Vagina (tissue), 2 donors: Measurements from ENCODE around the gene HIRA. TPM values are rescaled to one million over a fixed set of nuclear protein-coding genes. Genes with fewer than 3 reads are reported as not detected.
"Not testable (repeated sequence)": the region's sequence is repeated elsewhere in the genome, so short reads cannot be mapped to it uniquely, and the experiment has no call there.

ENCODE experiments used
- DNase-seq, 2 donors: peaks; one replicate each; pipeline ENCODE4 v3.0.0-alpha.2; 2017; ENCODE audit errors: extremely low spot score in 2 of 2
- H3K27ac ChIP-seq: fragments of 200-600 bp; sonication (generic); one replicate; pipeline ENCODE4 v1.5.1; 2019
- H3K27me3 ChIP-seq: fragments of 200-600 bp; sonication (generic); one replicate; pipeline ENCODE4 v1.5.1; 2019
- H3K36me3 ChIP-seq, 2 donors: fragments of 200-600 bp; sonication (generic); one replicate each; pipeline ENCODE4 v1.5.1; 2017 to 2019
- H3K4me1 ChIP-seq: fragments of 200-600 bp; sonication (generic); one replicate; pipeline ENCODE4 v1.5.1; 2019
- H3K4me3 ChIP-seq, 2 donors: fragments of 200-600 bp; sonication (generic); 1 replicate in 1 of 2; 2 replicates in 1 of 2; pipeline ENCODE4 v1.5.1; 2016 to 2019
- H3K9me3 ChIP-seq: fragments of 200-600 bp; sonication (generic); one replicate; pipeline ENCODE4 v1.5.1; 2019
- CTCF ChIP-seq, 3 experiments: fragments of 450-650 bp in 2 of 3; fragments of 200-600 bp in 1 of 3; sonication (generic) in 1 of 3; IDR thresholded peaks; one replicate each; pipeline ENCODE4 v1.5.1; 2017 to 2019; ENCODE audit warnings: antibody characterized with exemption in 3 of 3, mild to moderate bottlenecking in 2 of 3, moderate library complexity in 2 of 3
- POLR2A ChIP-seq, 2 donors: fragments of 450-650 bp; IDR thresholded peaks; one replicate each; pipeline ENCODE4 v1.6.1; 2017; ENCODE audit warnings: antibody characterized with exemption in 2 of 2, mild to moderate bottlenecking in 2 of 2, moderate library complexity in 2 of 2
- POLR2AphosphoS5 ChIP-seq, 2 donors: sonication (generic); formaldehyde crosslinking; IDR thresholded peaks; one replicate each; pipeline ENCODE4 v1.9.0; 2017; ENCODE audit warnings: antibody characterized with exemption in 2 of 2, mild to moderate bottlenecking in 2 of 2, low read depth in 1 of 2; ENCODE audit not compliant: insufficient read depth in 1 of 2
- intact Hi-C: fragments of 100-400 bp; cut with DNase I; formaldehyde crosslinking; loops from one replicate; pipeline ENCODE4 v1.15.1; 2023
- total RNA-seq: library from RNA; depleted of rRNA; stranded (reverse); fragments of >200 nt; gene quantifications from one replicate; pipeline ENCODE4 v1.2.3, GENCODE V29; 2016

Gene HIRA
- total RNA-seq, 1 donor from 2014 or later = 13.5 TPM

GRCh38 chr22:19442166-19442565 is 10.6 kb upstream of the HIRA start:
- intact Hi-C loops = no loop called here
- Histone ChIP-seq H3K9me3 (no peaks in the 10 kb centered on the region), H3K4me1 (peaks cover 17% of the 10 kb centered on the region), H3K4me3 (no peak overlapping the region), H3K27ac (no peak overlapping the region), H3K36me3 (peaks cover 0 to 16% of the 10 kb centered on the region in 2 donors), H3K27me3 (no peaks in the 10 kb centered on the region)
- TF ChIP-seq CTCF (IDR thresholded peaks at IDR 0.05) = no peak
- TF ChIP-seq POLR2A (IDR thresholded peaks at IDR 0.05) = no peak
- no peak for TF ChIP-seq POLR2AphosphoS5 (IDR thresholded peaks at IDR 0.05; ENCODE audit: insufficient read depth in 1 of 2, low read depth in 1 of 2)
- no peak for DNase-seq

- intact Hi-C loops = no loop called here
- H3K27me3 ChIP-seq = no peaks in the 10 kb centered on the region
- H3K36me3 ChIP-seq = peaks cover 0 to 28% of the 10 kb centered on the region in 2 donors
These were observed 9.1 kb upstream of the HIRA start for GRCh38 chr22:19440411-19441195.

DNA sequence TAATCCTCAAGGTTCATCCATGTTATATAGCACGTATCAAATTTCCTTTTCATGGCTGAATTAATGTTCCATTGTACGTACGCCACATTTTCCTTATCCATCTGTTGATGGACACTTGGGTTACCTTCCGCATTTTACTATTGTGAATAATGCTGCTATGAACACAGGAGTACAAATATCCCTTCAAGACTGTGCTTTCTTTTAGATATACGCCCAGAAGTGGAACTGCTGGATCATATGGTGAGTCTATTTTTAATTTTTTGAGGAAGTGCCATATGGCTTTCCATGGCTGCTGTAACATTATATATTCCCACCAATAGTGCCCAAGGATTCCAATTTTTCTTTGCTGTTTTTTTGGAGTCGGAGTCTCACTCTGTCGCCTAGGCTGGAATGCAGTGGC is 6.8 kb upstream of the HIRA start:
- peaks cover 0 to 31% of the 10 kb centered on the region in 2 donors for H3K36me3 ChIP-seq

More at GRCh38 chr22:19440411-19441195, 9.1 kb upstream of the HIRA start:
- no peak for DNase-seq
- no peak for TF ChIP-seq CTCF (IDR thresholded peaks at IDR 0.05)
- TF ChIP-seq POLR2AphosphoS5 (IDR thresholded peaks at IDR 0.05; ENCODE audit: insufficient read depth in 1 of 2, low read depth in 1 of 2) = no peak
- TF ChIP-seq POLR2A (IDR thresholded peaks at IDR 0.05) = no peak
- H3K4me3 ChIP-seq = no peak overlapping the region
- peaks cover 3% of the 10 kb centered on the region for H3K4me1 ChIP-seq
- H3K9me3 ChIP-seq = no peaks in the 10 kb centered on the region
- no peak overlapping the region for H3K27ac ChIP-seq

DNA sequence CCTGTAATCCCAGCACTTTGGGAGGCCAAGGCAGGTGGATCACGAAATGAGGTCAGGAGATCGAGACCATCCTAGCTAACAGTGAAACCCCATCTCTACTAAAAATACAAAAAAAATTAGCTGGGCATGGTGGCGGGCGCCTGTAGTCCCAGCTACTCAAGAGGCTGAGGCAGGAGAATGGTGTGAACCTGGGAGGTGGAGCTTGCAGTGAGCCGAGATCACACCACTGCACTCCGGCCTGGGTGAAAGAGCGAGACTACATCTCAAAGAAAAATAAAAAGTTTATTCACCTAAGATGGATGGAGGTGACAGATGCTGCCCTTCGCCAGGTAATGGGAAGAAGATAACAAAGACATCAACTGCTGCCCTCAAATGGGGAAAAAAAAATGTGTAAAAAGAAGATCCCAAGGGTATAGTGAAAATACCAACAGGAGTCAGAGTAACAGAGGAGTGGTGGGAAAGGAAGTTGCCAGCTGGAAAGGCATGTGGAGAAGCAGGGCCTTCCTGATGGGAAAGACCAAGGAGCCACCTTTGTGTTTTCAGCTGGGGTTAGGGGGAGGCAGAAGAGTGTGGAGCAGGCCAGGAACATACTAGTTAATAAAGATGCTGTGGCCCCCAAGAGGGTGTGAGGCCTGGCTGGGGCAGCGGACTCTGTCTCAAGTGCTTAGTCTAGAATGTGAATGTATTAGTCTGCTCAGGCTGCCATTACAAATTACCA is 5.1 kb upstream of the HIRA start:
- H3K9me3 ChIP-seq, H3K27me3 ChIP-seq, H3K4me3 ChIP-seq, H3K27ac ChIP-seq, DNase-seq, H3K4me1 ChIP-seq, intact Hi-C loops: not testable (repeated sequence)
- peaks cover 0 to 26% of the 10 kb centered on the region in 2 donors for H3K36me3 ChIP-seq

More for the DNA sequence above, 6.8 kb upstream of the HIRA start:
- peaks cover 2% of the 10 kb centered on the region for H3K4me1 ChIP-seq
- intact Hi-C loops = no loop called here
- no peaks in the 10 kb centered on the region for H3K9me3 ChIP-seq
- no peak for DNase-seq
- no peaks in the 10 kb centered on the region for H3K27me3 ChIP-seq
- H3K4me3 ChIP-seq = no peak overlapping the region
- H3K27ac ChIP-seq = no peak overlapping the region
- TF ChIP-seq CTCF (IDR thresholded peaks at IDR 0.05) = no peak
- TF ChIP-seq POLR2AphosphoS5 (IDR thresholded peaks at IDR 0.05; ENCODE audit: insufficient read depth in 1 of 2, low read depth in 1 of 2) = no peak
- no peak for TF ChIP-seq POLR2A (IDR thresholded peaks at IDR 0.05)

GRCh38 chr22:19434829-19435580 is 3.5 kb upstream of the HIRA start:
- Histone ChIP-seq H3K36me3 (peaks cover 0 to 26% of the 10 kb centered on the region in 2 donors), H3K4me1 (peaks cover 20% of the 10 kb centered on the region), H3K27me3 (no peaks in the 10 kb centered on the region), H3K9me3 (no peaks in the 10 kb centered on the region), H3K4me3 (no peak overlapping the region), H3K27ac (no peak overlapping the region)
- intact Hi-C loops = no loop called here
- TF ChIP-seq POLR2AphosphoS5 (IDR thresholded peaks at IDR 0.05; ENCODE audit: insufficient read depth in 1 of 2, low read depth in 1 of 2) = no peak
- TF ChIP-seq CTCF (IDR thresholded peaks at IDR 0.05) = no peak
- TF ChIP-seq POLR2A (IDR thresholded peaks at IDR 0.05) = no peak
- DNase-seq = no peak
